NCI-H1694 (cell line): ENCODE results near the gene GRIK3.

Source experiments
- DNase-seq: peaks from one replicate; lab custom pipeline; 2025; lab: John Stamatoyannopoulos, UW

The GRIK3 gene

DNA sequence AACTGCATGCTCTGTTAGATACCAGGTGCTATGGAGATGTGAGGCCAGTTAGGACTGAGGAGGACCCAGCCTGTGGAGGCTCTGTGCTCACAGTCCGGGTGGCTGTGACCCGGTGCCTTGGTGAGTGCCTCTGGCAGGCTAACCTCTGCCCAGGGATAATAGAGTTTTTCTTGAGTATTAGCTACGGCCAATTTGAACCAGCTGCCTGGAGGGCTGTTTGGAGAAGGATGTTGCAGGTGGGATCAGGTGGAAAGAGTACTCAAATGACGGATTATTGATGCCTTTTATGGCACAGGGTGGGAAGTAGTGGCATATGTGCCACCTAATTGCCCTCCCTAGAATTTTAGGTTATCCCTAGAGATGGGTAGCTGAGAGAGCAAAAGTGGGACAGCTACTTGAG lies 182.7 kb downstream of the GRIK3 start:
- no peak for DNase-seq

DNA sequence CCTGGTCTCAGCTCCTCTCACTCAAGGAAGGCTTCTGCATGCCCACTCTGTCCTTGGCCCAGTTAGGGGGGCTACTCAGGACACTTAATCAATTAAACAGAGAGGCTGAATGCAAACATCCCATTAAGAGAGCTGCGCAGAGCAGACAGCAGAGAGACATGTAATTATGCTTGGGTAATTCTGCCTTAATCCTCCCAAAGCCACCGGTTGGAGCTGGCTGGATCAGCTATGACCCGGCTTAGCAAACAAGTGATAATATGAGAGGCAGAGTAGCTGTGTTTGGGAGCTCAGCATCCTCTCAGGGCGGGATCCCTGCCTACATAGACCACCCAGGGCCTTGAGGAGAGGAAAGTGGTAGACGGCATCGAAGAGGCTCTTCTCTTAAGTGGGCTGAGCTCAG lies 183.2 kb downstream of the GRIK3 start:
- no peak for DNase-seq

DNA sequence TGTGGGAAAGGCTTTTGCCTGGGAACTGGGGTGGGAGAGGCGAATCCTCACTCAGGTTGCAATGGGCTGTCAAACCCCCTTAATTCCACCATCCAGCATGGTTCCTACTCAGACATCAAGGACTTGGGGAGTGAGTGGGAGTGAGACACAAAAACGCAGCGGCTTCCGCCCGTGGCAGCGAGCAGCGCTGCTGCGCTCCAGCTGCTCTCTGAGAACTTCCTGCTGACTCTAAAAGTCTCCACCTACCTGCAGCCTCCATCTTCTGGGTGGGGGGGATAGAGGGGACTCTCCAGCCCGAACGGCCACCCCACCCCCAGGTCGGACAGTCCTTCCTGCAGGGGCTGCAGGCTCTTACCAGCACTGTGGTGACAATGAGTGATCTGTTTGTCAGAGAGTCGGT lies 184.4 kb downstream of the GRIK3 start:
- DNase-seq, result no peak

DNA sequence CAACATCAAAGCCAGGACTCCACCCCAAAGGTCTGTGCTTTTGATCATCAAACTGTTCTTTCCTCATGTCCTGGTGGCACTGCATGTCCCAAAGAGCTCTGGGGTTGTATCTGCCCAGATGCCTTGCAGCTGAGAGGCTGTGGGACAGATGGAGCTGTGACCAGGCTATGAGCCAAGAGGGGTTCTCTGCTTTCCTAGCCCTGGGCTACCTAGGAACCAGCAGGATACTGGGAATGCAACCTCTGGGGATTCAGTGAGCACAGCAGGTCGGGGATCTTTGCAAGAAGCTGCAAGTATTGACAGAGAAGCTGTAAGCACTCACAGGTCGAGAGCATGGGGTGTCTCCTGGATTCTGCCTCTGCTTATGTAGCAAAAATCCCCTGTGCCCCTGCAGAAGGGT lies 186.6 kb downstream of the GRIK3 start:
- peak; percentile 92 for DNase-seq

DNA sequence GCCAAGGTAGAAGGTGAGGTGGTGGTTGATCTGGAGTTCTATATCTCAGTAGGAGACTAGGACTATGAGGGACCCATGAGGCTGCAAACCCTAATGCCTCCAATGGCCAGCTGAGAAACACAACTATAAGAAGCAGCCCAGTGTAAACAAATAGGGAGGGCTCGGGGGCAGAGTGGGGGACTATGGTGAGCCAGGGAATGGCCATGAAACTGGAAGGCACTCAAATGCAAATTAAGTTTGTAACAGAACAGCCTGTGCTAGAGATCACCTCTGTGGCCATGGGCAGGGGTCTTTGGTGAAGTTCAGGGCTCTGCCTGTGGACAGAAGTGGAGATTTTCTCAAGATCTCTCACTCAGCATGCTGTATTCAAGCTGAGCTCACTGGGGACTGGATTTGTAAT lies 187.1 kb downstream of the GRIK3 start:
- DNase-seq, result no peak

DNA sequence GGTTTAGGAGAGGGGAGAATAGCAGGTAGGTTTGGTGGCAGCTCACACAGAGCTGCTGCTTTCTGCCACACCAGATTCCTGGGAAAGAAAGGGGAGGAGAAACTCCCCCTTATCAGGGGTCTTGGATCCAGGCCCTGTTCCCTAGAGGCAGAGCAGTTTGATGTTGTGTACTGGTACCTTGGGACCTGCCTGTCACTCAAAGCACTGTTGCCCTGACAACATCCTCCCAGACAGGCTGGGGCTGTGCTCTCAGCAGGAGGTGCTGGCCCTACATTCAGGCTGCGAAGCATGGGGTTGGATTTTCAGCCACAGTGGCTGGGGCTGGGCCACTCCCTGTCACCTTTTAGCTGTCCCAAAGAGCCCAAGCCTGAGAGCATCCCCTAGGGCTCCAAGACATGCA lies 188.0 kb downstream of the GRIK3 start:
- peak; percentile 45 for DNase-seq

DNA sequence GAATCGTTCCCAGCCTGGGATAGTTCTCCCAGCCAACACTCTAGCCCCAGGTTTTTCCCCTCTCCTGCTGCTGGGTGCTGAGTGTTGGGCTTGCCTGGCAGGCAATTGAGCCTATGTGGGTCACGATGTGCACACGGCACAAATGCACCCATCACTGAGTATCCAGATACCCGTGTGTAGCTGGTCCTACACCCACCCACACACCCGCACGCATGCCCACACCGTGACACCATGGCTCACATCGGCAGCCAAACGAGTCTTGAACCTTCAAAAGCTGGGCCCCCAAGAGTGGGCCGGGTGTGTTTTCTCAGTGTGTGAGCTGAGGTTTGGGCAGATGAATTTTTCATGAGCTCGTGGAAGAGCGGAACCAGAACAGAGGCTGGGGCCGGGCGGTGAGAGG lies 188.5 kb downstream of the GRIK3 start:
- DNase-seq, result no peak

DNA sequence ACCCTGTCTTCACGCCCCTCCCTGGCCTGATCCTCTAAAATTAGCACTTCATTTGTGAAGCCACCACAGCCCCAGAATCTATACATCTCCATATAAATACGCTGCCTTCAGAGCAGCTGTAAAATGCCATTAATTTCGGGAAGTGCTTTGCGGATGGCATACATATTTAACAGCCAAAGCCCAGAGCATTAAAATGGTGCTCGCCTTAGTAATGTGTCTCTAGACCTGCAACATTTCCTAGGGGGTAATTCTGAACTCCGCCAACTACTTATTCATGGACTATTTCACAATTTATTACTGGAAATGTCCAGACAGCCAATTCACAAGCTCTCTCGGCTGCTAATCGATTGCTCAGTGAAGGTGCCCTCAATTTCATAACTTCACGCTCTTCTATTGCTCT lies 189.4 kb downstream of the GRIK3 start:
- no peak for DNase-seq

DNA sequence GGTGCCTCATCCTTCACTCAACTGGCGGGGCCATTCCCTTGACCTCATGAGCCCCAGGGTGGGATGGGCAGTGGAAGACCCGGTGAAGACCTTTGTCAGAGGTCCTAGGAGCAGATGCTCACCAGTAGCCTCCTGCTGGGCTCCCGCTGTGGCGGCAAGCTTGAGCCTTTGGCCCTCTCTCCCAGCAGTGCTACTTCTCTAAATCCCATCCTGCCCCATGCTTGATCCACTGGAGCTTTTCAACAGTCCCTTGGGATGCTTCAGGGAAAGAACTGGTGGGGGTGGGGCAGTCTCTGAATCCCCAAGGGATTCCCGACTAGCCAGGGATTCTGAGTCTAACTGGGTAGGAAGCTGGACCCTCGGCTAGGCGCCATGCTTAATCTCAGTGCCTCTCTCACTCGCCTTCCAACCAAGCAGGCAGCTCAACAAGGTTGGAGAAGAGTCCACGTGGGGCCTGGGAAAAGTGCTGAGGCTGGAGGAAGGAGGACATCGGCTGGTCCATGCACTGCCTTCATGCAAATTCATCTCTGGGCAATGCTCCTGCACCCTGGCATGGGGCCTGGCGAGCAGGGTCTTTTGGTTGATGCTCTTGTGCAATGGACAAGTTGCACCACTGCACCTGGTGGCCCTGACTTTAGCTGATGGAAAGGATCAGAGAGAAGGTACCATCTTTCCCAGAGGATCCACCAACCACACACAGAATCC lies 190.3 kb downstream of the GRIK3 start:
- DNase-seq, result no peak

DNA sequence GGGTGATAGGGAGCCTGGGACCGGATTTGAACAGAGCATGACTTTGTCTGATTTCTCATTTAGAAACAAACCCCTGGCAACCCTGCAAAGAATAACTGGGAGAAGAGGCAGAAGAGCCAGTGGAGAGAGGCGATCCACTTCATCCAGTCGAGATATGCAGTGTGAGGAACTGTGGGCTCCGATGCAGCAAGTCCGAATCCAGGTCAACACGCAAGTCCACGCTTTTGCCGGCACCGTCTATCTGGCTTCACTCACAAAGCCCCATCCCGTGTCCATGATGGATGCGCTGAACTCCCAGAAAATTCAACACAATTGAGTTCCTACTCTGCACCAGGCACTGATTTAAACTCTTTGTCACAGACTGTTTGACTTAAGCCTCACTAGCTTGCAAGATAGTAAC lies 191.3 kb downstream of the GRIK3 start:
- no peak for DNase-seq

DNA sequence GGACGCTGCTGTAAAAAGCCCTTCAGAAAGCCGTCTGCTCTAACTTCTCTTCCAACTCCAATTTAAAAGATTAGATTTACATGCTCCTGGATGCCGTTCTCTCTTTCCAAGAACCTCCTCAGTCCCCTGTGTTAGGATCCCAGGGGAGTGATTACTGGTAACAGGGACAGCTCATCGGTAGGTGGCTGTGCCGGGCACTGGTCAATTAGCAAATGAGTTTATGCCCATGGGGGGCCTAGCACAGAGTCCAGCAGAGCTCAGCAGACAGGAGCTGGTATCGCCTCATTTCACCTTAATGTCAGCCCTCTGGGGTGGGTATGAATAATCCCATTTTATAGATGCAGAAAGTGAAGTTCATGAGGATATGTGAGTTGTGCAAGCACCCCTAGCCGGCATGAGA lies 191.9 kb downstream of the GRIK3 start:
- DNase-seq, result no peak

DNA sequence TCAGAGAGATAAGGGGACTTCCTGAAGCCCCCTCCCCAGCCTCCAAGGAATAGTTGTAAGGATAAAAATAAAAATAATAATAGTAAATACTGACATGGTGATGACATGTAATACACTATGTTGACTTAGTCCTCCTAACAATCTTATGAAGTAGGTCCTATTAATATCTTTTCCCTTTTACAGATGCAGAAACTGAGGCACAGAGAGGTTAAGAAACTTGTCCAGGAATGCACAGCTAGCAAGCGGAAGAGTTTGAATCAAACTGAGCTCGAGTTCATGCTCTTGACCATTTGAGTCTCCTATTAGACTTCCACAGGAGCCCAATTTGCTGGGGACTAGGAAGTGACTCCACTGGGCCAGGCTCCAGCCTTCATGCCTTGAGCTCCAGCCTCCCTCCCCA lies 194.8 kb downstream of the GRIK3 start:
- no peak for DNase-seq

DNA sequence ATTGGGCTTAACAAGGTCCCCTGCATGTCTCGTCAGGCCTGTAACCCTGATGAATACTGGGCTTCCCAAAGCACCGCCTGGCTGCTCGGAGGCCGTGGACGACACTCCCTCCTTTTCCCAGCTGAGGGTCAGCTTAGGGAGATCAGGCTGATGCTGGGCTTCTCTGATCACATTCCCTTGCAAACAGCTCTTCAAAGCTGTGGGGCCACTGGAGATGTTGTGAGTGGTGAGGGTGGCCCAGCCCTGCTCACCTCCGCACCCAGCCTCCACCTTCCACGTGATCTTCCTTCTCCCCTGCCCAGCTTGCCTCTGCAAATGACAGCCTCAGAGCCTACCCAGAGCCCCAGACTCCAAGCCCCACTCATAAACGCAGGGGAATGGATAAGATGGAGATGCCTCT lies 195.4 kb downstream of the GRIK3 start:
- no peak for DNase-seq

DNA sequence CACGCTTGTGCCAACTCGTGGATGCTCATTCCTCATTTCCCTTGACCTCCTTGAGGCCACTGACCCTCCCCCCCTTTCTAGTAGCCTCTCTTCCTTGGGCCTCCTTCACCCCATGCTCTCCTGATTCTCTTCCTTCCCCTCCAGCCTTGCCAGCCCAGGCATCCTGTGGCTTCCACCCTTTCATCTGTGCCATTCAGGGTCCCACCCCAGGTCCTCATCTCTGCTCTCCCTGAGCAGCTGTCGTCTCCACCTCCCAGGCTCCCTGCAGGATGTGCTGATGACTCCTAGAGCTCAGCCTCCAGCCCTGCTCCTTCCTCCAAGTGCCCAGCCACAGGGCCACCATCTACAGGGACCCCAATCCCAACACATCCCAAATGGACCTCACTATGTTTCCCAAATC lies 197.4 kb downstream of the GRIK3 start:
- no peak for DNase-seq

DNA sequence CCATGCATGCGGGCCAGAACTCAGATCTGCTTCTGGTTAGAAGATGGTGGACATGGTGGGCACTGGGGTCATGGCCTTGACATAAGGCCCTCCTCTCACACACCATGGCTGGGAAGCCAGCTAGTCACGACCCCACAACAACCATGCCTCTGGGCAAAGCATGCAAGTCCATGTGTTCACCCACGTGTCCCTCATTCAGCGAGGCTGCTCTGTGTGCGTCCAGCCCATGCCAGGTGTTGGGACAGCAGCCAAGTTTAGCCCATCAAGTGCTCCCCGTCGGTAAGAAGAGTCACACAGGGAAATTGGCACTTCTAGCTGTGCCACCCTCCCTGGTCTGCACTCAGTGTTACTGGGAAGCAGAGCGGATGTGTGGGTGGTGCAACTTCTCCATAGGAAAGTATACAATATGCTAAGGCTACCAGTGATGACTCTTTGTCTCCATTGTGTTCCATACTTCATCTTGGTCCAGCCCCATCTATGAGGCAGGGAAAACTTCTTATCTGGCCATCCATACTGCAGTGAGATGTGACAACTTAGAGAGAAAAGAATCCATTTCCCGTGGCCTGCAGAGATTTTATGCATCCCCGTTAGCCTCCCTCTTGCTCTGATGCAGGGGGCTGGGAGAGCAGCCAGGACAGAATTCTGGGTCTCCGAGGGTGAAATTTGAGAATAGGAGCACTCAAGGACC lies 198.0 kb downstream of the GRIK3 start:
- DNase-seq, result no peak

DNA sequence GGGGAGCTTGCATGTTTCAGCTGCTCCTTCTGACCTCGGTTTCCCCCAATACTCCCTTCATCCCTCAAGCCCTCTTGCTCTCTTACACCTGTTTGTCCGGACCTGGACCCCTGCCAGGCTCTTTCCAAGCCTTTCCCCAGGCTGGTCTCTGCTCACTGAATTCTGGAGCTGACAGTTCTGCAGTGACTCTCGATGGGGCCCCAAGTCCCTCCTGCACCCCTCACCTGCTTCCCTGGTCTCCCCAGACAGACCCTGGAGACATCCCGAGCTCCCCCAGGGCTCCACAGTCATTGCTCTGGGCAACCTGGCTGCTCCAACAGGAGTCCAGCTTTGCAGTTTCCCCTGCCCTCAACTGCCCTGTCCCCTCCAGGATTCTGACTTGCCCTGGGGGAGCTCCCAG lies 198.6 kb downstream of the GRIK3 start:
- DNase-seq, result no peak

DNA sequence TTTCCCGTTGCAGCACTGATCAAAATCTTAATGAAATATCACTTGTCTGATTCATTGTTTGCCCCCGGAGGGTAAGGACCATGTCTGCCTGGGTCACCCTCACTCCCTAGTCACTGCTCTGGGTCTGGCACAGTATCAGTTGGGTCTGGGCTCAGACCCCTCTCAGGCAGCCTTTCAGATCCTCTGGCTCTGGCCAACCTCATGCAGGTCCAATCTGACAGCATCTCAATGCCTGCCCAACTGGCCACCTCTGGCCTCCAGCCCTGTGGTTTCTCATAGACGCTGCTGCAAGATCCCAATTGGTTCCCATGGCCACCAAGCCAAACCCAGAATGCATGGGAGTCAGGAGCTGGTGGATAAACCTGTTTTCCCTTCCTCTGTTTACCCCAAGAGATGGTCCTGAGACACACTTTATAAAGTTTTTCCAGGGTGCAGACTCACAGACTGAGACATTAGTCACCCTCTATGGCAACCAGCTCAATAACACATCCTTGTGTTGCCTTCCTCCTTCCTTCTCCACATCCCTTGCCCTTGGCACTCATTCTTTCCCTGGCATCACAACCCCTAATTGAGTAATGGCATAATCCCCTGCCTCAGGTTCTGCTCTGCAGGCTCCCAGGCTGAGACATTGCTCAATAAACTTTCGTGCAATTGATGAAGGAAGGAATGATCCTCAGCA lies 199.2 kb downstream of the GRIK3 start:
- DNase-seq, result no peak

DNA sequence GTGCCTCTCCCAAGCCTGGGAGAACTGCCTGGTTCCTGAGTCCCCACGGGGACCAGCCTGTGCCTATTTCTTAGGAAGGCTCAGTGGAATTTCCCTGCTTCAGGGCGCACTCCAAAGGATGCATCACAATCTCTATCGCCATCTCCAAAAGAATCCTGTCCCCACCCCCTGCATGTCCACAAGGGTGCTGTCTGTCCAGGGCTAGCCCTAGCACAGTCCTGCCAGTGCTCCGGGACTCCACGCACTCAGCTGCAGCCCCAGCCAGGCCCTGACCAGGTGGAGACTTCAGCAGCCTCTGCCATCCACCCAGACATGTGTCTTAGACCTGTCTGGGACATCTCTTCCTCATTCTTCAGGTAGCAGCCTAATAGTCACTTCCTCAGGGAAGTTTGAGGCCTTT lies 199.7 kb downstream of the GRIK3 start:
- DNase-seq, result no peak

DNA sequence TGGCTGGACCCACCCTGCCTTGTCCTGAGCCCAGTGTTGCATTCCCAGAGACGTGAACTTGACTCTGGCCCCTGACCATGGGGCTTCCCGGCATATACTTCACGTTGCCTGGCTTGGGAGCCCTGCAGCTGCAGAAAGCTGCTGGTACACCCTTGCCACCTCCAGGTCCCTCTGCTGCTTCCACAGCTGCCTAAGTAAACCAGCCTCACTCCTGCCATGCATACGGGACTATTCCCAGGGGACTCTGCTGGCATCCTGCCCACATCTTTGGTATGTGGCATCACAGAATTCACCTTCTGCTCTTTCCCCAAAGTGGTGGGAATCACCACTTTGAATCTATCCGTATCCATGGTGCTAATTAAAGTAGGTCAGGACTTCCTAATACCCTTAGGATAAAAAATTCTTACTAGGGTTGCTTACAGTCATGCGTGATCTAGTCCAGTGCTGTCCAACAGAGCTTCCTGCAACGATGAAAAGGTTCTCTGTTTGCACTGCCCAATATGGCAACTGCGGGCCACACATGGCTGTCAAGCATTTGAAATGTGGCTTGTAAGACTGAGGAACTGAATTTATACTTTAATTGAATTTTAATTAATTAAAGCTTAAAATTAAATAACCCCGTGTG lies 203.0 kb downstream of the GRIK3 start:
- peak; percentile 83 for DNase-seq

DNA sequence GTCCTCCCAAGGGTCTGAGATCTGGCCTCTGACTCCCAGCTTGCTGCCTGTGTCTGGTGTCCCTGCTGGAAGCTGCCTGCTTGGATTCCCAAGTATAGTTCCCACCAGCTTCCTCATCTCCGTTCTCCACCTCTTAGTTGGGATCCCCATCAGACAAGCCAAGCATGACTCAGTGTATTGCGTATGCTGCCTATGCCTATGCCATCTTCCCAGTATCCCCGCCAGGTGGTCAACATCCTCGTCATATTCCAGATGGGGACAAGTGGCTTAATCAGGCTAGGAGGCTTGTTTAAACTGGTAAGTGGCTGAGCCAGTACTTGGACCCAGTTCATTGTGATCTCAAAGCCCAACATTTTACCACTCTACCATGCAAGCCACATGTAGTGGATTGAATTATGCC lies 204.4 kb downstream of the GRIK3 start:
- DNase-seq, result peak; percentile 34

DNA sequence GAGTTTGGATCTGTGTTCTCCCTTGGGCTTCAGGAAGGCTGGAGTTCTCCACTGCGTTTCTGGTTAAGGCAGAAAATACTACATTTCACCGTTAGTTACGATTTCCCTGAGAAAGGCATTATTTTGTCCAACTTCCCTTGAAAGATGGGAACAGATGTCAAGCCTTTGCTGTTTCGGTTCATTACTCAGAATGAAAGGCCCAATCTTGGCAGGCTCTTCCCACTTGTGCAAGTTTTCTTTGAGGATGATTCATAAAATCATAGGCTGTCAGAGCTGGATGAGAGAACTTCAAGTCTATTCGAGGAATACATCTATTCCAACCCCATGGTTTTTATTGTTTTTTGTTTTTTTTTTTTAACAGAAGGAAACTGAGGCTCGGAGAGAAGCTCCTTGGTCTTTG lies 205.2 kb downstream of the GRIK3 start:
- no peak for DNase-seq

DNA sequence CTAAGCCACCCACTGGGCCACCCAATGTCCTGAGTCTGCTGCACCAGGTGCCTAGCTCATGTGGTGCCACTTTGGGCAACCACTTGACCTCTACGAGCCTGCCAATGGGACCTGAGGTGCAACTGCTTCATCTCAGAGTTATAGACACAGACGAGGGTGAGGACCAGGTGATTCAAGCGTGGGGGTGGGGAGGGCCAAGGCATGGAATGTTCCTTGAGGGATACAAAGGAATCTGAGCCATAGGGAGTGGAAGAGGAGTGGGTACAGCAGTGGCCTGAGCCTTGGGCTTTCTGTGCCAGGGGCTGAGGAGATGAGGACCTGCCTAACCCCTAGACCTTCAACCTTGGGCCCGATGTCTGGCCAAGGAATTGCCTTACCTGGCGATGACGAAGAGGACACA lies 209.1 kb downstream of the GRIK3 start:
- no peak for DNase-seq

DNA sequence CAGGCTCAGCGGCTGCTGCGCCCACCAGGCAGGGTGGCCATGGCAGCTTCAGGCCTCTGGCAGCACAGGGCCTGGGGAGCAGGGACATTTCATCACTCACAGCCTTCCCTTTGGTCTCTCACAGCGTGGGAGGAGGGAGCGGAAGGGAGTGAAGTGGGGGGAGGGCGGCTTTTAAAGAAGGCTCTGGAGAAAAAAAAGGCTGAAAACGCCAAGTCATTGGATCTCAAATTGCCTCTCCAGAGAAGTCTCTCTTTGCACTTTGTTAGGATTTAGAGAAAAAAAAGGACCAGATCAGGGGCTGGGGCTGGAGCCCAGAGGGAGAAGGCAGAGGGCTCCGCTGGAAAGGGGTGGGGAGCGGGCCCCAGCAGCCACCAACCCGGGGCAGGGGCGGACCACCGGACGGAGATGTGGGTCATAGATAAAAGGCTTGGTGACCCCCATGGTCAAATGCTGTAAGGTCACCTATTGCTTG lies 209.9 kb downstream of the GRIK3 start:
- DNase-seq, result no peak
